Lower lobe of right lung (tissue), 2 donors: ENCODE results near the gene ZNF516. TPM values are rescaled to one million over a fixed set of nuclear protein-coding genes. Genes with fewer than 3 reads are reported as not detected.

ENCODE experiments used
- ATAC-seq, 2 donors: fragments of 200-7000 bp; cut with Tn5 transposase; one replicate each; pipeline ENCODE4 v1.9.1; 2020 to 2022; ENCODE audit warnings: mild to moderate bottlenecking in 2 of 2, moderate library complexity in 2 of 2
- DNase-seq: peaks from one replicate; pipeline ENCODE4 v3.0.0-alpha.2; 2020
- H3K27ac ChIP-seq: fragments of 200-600 bp; one replicate; pipeline ENCODE4 v1.8.0; 2022
- H3K27me3 ChIP-seq: fragments of 200-600 bp; one replicate; pipeline ENCODE4 v1.8.0; 2022; ENCODE audit warnings: low read depth
- H3K36me3 ChIP-seq: fragments of 200-600 bp; one replicate; pipeline ENCODE4 v1.8.0; 2022; ENCODE audit warnings: mild to moderate bottlenecking
- H3K4me1 ChIP-seq: fragments of 200-600 bp; one replicate; pipeline ENCODE4 v1.8.0; 2022
- H3K4me3 ChIP-seq: fragments of 200-600 bp; one replicate; pipeline ENCODE4 v1.8.0; 2022; ENCODE audit warnings: mild to moderate bottlenecking
- H3K9me3 ChIP-seq: fragments of 200-600 bp; one replicate; pipeline ENCODE4 v1.8.0; 2022
- CTCF ChIP-seq: fragments of 200-600 bp; IDR thresholded peaks from one replicate; pipeline ENCODE4 v1.8.0; 2022; ENCODE audit warnings: antibody characterized with exemption, mild to moderate bottlenecking
- intact Hi-C: fragments of 100-400 bp; cut with DNase I; formaldehyde crosslinking; loops from one replicate; pipeline ENCODE4 v1.11.0; 2022
- total RNA-seq: library from RNA; stranded (reverse); fragmentation: NEBNext Ultra II Directional; extraction: Animal tissue kit (Norgen Biotek cat#: 25700); gene quantifications from one replicate; pipeline ENCODE4 v1.2.1, GENCODE V29; 2021
- donor health status: DM: no; HTN: yes; CAD: no; lungs with severe emphysema.

Gene ZNF516
- total RNA-seq, 1 donor from 2014 or later, result 28.8 TPM

- H3K4me3 ChIP-seq, result peak overlapping the region; percentile 35
- H3K36me3 ChIP-seq, result no peaks in the 10 kb centered on the region
- H3K4me1 ChIP-seq, result peaks cover 7% of the 10 kb centered on the region
- H3K9me3 ChIP-seq, result no peaks in the 10 kb centered on the region
- intact Hi-C loops, result no loop called here
- peak; percentile 50 to 75 for ATAC-seq
- H3K27me3 ChIP-seq, result no peaks in the 10 kb centered on the region
- no peak for DNase-seq
- no peak for TF ChIP-seq CTCF
- peak overlapping the region; percentile 47 for H3K27ac ChIP-seq
Measured at GRCh38 chr18:76524900-76525698, 30.1 kb upstream of the ZNF516 start.

DNA sequence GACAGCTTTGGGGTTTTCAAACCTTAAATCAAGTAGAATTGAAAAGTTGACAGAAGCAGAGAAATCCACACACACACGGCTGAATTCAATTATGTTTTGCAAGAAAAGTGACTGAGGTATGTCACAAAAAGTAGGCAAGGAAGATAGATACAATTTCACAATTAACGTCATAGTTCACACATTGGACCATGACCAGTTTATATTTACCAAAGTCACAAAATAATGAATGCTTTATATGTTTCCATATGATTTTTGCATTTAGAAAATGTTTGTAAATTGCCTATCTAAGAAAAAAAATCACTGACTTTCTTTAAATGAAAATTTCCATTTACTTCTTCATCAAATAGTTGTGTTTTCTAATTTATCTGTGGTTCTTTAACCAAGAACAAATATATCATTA, 29.4 kb upstream of the ZNF516 start:
- no peak for TF ChIP-seq CTCF
- no peak for ATAC-seq
- intact Hi-C loops, result no loop called here

DNA sequence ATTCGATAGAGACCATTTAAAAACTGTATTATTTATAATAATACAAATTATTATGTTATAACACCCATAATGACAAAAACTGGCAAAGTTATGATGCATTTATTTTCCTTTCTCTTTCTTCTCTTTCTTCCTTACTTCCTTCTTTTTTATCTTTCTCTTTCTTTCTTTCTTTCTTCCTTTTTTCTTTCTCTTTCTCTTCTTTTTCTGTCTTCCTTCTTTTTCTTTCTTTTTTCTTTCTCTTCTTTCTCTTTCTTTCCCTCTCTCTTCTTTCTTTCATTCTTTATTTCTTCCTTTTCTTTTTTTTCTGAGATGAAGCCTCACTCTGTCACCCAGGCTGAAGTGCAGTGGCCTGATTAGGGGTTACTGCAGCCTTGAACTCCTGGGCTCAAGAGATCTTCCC, 27.5 kb upstream of the ZNF516 start:
- no peak for TF ChIP-seq CTCF
- no peak for DNase-seq
- Histone ChIP-seq H3K36me3 (no peaks in the 10 kb centered on the region), H3K9me3 (no peaks in the 10 kb centered on the region), H3K4me3 (no peak overlapping the region), H3K27ac (no peak overlapping the region), H3K4me1 (peaks cover 7% of the 10 kb centered on the region), H3K27me3 (peaks cover 5% of the 10 kb centered on the region)
- ATAC-seq, result no peak
- intact Hi-C loops, result no loop called here

More for the DNA sequence above, 29.4 kb upstream of the ZNF516 start:
- H3K4me3 ChIP-seq, result no peak overlapping the region
- peak overlapping the region; percentile 47 for H3K27ac ChIP-seq
- peaks cover 7% of the 10 kb centered on the region for H3K4me1 ChIP-seq
- H3K9me3 ChIP-seq, result no peaks in the 10 kb centered on the region
- no peaks in the 10 kb centered on the region for H3K36me3 ChIP-seq
- no peaks in the 10 kb centered on the region for H3K27me3 ChIP-seq
- DNase-seq, result no peak

GRCh38 chr18:76522122-76522503, 27.1 kb upstream of the ZNF516 start:
- peaks cover 7% of the 10 kb centered on the region for H3K4me1 ChIP-seq
- no peaks in the 10 kb centered on the region for H3K9me3 ChIP-seq
- H3K36me3 ChIP-seq, result no peaks in the 10 kb centered on the region
- ATAC-seq, result no peak
- H3K4me3 ChIP-seq, result no peak overlapping the region
- no peak overlapping the region for H3K27ac ChIP-seq
- no peak for TF ChIP-seq CTCF
- no peak for DNase-seq
- intact Hi-C loops, result no loop called here
- peaks cover 5% of the 10 kb centered on the region for H3K27me3 ChIP-seq

- Histone ChIP-seq H3K4me1 (peaks cover 7% of the 10 kb centered on the region), H3K36me3 (no peaks in the 10 kb centered on the region)
- no peak for TF ChIP-seq CTCF
Measured at GRCh38 chr18:76521417-76522121, 26.5 kb upstream of the ZNF516 start.

More at GRCh38 chr18:76521417-76522121, 26.5 kb upstream of the ZNF516 start:
- Histone ChIP-seq H3K9me3 (no peaks in the 10 kb centered on the region), H3K27ac (no peak overlapping the region), H3K27me3 (peaks cover 5% of the 10 kb centered on the region), H3K4me3 (no peak overlapping the region)
- ATAC-seq (no peak), DNase-seq (no peak)
- intact Hi-C loops, result no loop called here
